GM12875 (cell line): Measurements from ENCODE around the gene CAPN6.

Experiments
- H3K4me3 ChIP-seq: one replicate; pipeline ENCODE4 v1.5.1; 2011; ENCODE audit warnings: low read depth, low read length, control low read depth
- CTCF ChIP-seq: IDR thresholded peaks from 2 replicates; pipeline ENCODE4 v1.5.1; 2011; ENCODE audit warnings: low read depth, mild to moderate bottlenecking, control low read depth, inconsistent platforms, low read length, moderate library complexity, borderline replicate concordance; ENCODE audit not compliant: insufficient read depth

Gene CAPN6

DNA sequence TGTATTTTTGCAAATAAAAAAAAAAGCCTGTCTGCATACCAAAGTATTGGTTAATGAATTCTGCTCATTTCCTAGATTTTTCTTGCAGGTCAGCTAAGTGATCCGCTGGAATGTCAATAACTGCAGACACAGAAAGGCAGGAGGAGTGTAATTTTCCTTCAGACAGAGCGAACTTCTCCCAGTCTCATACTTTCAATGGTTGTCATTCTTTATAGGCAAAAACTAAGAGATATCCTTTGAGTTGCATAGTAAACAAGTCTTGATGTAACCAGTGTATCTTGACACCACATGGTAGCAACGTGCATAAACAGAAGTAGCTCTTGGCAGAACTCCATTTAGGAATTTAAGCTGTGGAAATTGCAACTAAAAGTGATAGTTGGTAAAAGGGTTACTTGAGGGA, 8.2 kb downstream of the CAPN6 start:
- TF ChIP-seq CTCF, result no peak
- no peak overlapping the region for H3K4me3 ChIP-seq

DNA sequence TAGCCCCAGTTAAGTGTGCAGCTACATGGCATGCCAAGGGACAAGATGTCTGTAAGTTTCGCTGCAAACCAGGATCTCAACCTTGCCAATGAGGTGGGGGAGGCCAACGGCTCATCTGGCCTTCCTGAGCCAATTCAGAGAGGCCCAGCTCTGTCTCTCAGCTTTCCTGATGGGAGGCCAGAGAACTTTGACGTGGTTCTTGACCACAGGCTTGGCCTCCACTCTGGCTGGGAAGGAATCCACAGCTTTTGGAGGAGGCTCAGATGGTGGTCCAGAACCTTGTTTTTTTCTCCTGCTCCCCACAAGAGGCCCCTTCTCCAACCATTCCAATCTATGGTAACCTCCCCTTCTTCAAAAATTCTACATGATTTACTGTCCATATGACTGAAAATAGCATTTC, 9.8 kb downstream of the CAPN6 start:
- H3K4me3 ChIP-seq, result no peak overlapping the region
- no peak for TF ChIP-seq CTCF

GRCh38 chrX:111259559-111259958, 10.7 kb downstream of the CAPN6 start:
- no peak for TF ChIP-seq CTCF
- H3K4me3 ChIP-seq, result no peak overlapping the region

GRCh38 chrX:111257733-111258132, 12.6 kb downstream of the CAPN6 start:
- no peak overlapping the region for H3K4me3 ChIP-seq
- no peak for TF ChIP-seq CTCF

GRCh38 chrX:111254896-111255693, 15.2 kb downstream of the CAPN6 start:
- H3K4me3 ChIP-seq, result no peak overlapping the region
- no peak for TF ChIP-seq CTCF

DNA sequence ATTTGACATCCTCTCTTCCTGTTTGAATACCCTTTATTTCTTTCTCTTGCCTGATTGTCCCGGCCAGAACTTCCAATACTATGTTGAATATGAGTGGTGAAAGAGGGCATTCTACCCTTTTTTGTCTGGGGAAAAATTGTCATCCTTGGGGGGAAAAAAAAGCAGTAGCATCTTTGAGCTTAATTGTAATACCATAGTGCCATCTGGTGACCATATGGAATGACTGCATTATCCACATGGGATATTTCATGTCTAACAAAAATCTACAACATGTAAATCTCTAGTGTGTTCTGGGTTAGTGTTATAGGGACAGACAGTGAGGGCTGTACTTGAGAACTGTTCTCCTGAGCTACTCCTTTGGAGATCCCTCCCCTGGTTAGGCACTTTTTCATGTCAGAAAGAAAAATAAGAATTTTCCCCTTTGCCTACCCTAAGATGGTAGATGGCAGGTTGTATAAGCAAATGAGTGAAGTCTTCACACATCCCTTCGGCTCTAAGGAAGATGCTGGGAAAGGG, 26.0 kb downstream of the CAPN6 start:
- no peak overlapping the region for H3K4me3 ChIP-seq
- TF ChIP-seq CTCF, result no peak

- no peak overlapping the region for H3K4me3 ChIP-seq
- no peak for TF ChIP-seq CTCF
Measured at GRCh38 chrX:111216293-111216801, 53.9 kb downstream of the CAPN6 start.
